Activated CD4-positive, alpha-beta T cell treated with anti-CD3 and anti-CD28 coated beads, Interleukin-2, amount 50 U/mL, for 48 hours (primary cell): Measurements from ENCODE around the gene SARS2.
A peak's percentile ranks its signal among the peaks of the same experiment; 100 is the strongest.
"Not testable (repeated sequence)": the region's sequence is repeated elsewhere in the genome, so short reads cannot be mapped to it uniquely, and the experiment has no call there.

Experiments used
- DNase-seq, 2 experiments: peaks; one replicate each; pipeline ENCODE4 v3.0.0-alpha.2; 2020

The SARS2 gene, protein sequence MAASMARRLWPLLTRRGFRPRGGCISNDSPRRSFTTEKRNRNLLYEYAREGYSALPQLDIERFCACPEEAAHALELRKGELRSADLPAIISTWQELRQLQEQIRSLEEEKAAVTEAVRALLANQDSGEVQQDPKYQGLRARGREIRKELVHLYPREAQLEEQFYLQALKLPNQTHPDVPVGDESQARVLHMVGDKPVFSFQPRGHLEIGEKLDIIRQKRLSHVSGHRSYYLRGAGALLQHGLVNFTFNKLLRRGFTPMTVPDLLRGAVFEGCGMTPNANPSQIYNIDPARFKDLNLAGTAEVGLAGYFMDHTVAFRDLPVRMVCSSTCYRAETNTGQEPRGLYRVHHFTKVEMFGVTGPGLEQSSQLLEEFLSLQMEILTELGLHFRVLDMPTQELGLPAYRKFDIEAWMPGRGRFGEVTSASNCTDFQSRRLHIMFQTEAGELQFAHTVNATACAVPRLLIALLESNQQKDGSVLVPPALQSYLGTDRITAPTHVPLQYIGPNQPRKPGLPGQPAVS

DNA sequence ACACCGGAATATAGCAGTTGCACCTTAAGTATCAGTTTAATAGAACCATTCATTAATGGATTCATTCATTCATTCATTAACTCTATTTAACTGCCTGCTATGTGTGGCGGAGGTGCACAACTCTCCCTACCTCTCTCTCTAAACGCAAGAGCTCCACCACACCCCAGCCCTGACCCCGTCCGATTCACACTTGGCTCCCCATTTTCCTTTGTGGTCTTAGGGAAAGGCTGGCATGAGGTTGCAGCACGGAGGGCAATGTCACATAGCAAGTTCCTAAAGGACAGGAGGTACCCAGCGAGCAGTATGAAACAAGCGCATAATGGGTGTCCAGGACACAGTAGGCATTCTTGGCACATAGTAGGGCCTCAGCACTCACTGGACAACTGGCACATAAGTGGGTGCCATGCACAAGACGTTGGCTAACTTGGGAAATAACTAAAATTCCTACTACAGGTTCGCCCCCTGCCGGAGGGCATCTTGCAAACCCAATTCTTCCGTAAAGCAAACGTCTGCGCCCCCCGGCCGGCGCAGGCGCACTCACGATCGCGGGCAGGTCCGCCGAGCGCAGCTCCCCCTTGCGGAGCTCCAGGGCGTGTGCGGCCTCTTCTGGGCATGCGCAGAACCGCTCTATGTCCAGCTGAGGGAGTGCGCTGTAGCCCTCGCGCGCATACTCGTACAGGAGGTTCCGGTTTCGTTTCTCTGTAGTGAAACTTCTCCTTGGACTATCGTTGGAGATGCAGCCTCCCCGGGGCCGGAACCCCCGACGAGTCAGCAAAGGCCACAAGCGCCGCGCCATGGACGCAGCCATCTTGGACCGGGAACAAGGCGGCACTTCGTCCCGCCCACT is at the start of gene SARS2:
Gene SARS2, minus strand, starts transcription at position 835 of the 847 bp plus-strand sequence. Its CDS starts 27 bp downstream, at position 808.
- peak; percentile 89 to 92 for DNase-seq

GRCh38 chr19:38979812-38980211 is 49.2 kb upstream of the SARS2 start:
- DNase-seq, result no peak

- DNase-seq, result no peak
These were observed 47.7 kb upstream of the SARS2 start for GRCh38 chr19:38978326-38978689.

DNA sequence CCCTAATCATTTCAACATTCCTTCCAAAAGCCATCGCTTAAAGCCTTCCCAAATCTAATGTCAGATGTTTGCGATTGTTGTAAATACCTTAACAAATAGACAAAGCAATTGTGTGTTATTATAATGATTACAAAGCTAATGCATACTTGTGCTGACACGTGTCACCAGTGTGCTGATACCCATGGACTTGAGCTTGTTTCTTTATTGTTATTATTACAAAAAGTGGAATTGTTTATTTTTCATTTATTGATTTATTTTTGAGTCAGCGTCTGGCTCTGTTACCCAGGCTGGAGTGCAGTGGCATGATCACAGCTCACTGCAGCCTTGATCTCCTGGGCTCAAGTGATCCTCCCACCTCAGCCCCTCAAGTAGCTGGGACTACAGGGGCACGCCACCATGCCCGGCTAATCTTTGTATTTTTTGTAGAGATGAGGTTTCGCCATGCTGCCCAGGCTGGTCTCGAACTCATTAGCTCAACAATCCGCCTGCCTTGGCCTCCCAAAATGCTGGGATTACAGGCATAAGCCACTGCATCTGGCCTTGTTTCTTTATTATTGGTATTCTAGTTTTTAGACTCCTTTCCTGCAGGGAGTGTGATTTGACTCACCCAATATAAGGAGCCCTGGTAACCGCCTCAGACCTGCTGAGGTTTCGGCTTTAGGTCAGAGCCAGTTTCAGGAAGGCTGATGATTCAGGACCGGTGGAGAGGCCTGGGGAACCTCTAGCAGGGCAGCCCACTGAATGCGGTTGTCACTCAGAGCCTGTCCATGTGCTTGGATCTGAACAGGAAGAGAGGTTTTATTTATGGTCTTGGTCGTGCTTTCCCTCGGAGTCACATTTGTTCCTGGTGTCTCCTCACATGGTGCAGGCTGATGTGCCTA is 47.1 kb upstream of the SARS2 start:
- peak; percentile 69 to 81 for DNase-seq

GRCh38 chr19:38975861-38976271 is 45.3 kb upstream of the SARS2 start:
- no peak for DNase-seq

- no peak for DNase-seq
These were observed 44.8 kb upstream of the SARS2 start, which contains the start of gene FBXO17 for GRCh38 chr19:38975214-38975860. TSS of gene FBXO17 (minus strand) at chr19:38975742. CDS start at chr19:38950319, 25,423 bp downstream.

GRCh38 chr19:38974624-38975213 is 44.2 kb upstream of the SARS2 start:
- no peak for DNase-seq

- no peak for DNase-seq
These were observed 41.1 kb upstream of the SARS2 start for GRCh38 chr19:38971672-38972071.

- no peak for DNase-seq
These were observed 40.3 kb upstream of the SARS2 start for GRCh38 chr19:38970664-38971532.

GRCh38 chr19:38966149-38966548 is 35.6 kb upstream of the SARS2 start:
- DNase-seq, result not testable (repeated sequence)

- DNase-seq, result no peak
These were observed 34.2 kb upstream of the SARS2 start for GRCh38 chr19:38964738-38965137.

GRCh38 chr19:38959618-38960017 is 29.1 kb upstream of the SARS2 start:
- DNase-seq, result no peak

DNA sequence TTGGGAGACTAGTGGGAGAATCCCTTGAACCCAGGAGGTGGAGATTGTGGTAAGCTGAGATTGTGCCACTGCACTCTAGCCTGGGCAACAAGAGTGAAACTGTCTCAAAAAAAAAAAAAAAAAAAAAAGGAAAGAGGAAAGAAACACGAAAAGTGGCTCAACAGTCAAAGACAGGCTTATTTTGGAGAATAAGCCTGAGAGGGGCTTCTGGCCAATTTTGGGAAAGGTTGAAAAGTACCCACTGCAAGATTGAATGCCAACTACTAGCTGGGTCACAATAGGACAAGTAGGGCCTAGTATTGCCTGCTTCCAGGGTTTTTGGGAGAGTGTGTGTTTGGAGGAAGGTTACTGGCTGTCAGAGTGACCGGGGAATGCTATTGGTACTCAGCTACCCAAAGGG is 27.7 kb upstream of the SARS2 start:
- DNase-seq, result no peak

GRCh38 chr19:38956264-38956663 is 25.7 kb upstream of the SARS2 start:
- DNase-seq, result no peak

DNA sequence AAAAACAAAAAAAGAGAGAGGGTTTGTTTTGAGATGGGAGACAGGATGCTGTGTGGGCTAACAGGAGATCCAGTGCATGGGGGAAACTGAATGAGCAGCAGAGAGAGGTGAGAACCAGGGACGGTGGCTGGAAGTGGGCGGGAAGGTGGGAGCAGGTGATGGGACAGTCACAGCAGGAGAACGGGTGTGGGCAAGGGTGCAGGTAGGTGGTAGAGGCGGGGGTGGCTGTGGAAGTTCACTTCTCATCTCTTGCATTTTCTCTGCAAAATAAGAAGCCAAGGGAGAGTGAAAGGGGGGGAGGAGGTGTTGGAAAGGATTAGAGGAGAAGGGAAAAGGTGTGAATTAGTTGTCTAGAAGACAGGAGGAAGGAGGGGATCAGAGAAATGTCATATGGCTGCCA is 23.1 kb upstream of the SARS2 start:
- DNase-seq, result no peak

GRCh38 chr19:38952395-38953165 is 22.0 kb upstream of the SARS2 start:
- peak in 1 of 2 experiments; percentile 28 for DNase-seq

- no peak for DNase-seq
These were observed 20.6 kb upstream of the SARS2 start for GRCh38 chr19:38951187-38951586.

GRCh38 chr19:38949580-38950367 is 19.2 kb upstream of the SARS2 start:
- peak; percentile 88 to 90 for DNase-seq
